Neural cell (in vitro differentiated cells): Measurements from ENCODE around the gene HOXC5. TPM values are rescaled to one million over a fixed set of nuclear protein-coding genes. Genes with fewer than 3 reads are reported as not detected.

Experiments
- H2AFZ ChIP-seq: fragments of 200-600, 300-800 bp; sonication (generic), shearing (Covaris generic); 2 replicates; pipeline ENCODE4 v1.6.0; 2014; ENCODE audit warnings: low read depth, mild to moderate bottlenecking, antibody characterized with exemption, low read length, moderate library complexity
- H3F3A ChIP-seq: fragments of 200-600 bp; shearing (Covaris generic); 2 replicates; pipeline ENCODE4 v1.6.1; 2016; ENCODE audit warnings: mild to moderate bottlenecking, moderate library complexity, mixed read lengths, antibody characterized with exemption, low read length; ENCODE audit not compliant: insufficient read depth, poor library complexity, severe bottlenecking
- H3K27ac ChIP-seq: fragments of 200-600, 300-800 bp; sonication (generic), shearing (Covaris generic); 2 replicates; pipeline ENCODE4 v1.5.1; 2014; ENCODE audit warnings: mild to moderate bottlenecking, low read length, moderate library complexity
- H3K27me3 ChIP-seq: fragments of 300-800, 200-600 bp; sonication (generic), shearing (Covaris generic); 2 replicates; pipeline ENCODE4 v1.6.0; 2014; ENCODE audit warnings: mild to moderate bottlenecking, low read depth, low read length, moderate library complexity; ENCODE audit not compliant: insufficient read depth
- H3K36me3 ChIP-seq: fragments of 300-800, 200-600 bp; sonication (generic), shearing (Covaris generic); 2 replicates; pipeline ENCODE4 v1.5.1; 2014; ENCODE audit warnings: mild to moderate bottlenecking, antibody characterized with exemption, low read length, moderate library complexity; ENCODE audit not compliant: insufficient read depth
- H3K4me2 ChIP-seq: fragments of 300-800, 200-600 bp; sonication (generic), shearing (Covaris generic); 2 replicates; pipeline ENCODE4 v1.6.0; 2014; ENCODE audit warnings: mild to moderate bottlenecking, low read length
- H3K4me3 ChIP-seq: fragments of 300-800, 200-600 bp; sonication (generic), shearing (Covaris generic); 2 replicates; pipeline ENCODE4 v1.5.1; 2014; ENCODE audit warnings: mild to moderate bottlenecking, low read length, moderate library complexity
- H3K79me2 ChIP-seq: fragments of 200-600 bp; shearing (Covaris generic); replicated peaks from 2 replicates; pipeline ENCODE4 v1.6.0; 2014; ENCODE audit warnings: mild to moderate bottlenecking, low read length, moderate library complexity; ENCODE audit not compliant: insufficient read depth
- H3K9ac ChIP-seq: fragments of 300-800, 200-600 bp; sonication (generic), shearing (Covaris generic); 2 replicates; pipeline ENCODE4 v1.6.1; 2016; ENCODE audit warnings: mild to moderate bottlenecking, low read length, mixed read lengths
- H3K9me2 ChIP-seq: fragments of 200-600 bp; shearing (Covaris generic); 2 replicates; pipeline ENCODE4 v1.6.1; 2016; ENCODE audit warnings: mild to moderate bottlenecking, low read length, mixed read lengths; ENCODE audit not compliant: insufficient read depth
- H3K9me3 ChIP-seq: fragments of 200-600, 300-800 bp; sonication (generic), shearing (Covaris generic); 2 replicates; pipeline ENCODE4 v1.6.1; 2016; ENCODE audit warnings: mild to moderate bottlenecking, mixed run types, low read length, moderate library complexity, mixed read lengths
- H4K20me1 ChIP-seq: fragments of 200-600 bp; shearing (Covaris generic); 2 replicates; pipeline ENCODE4 v1.6.1; 2016; ENCODE audit warnings: mild to moderate bottlenecking, mixed run types; ENCODE audit not compliant: insufficient read depth
- EP300 ChIP-seq: fragments of 450-650 bp; conservative IDR thresholded peaks from 2 replicates; pipeline ENCODE4 v1.6.1; 2014; ENCODE audit warnings: antibody characterized with exemption, mild to moderate bottlenecking, moderate library complexity; ENCODE audit not compliant: poor library complexity, severe bottlenecking
- EZH2 ChIP-seq: fragments of 200-600, 300-800 bp; shearing (Covaris generic), sonication (generic); IDR thresholded peaks from 2 replicates; pipeline ENCODE4 v1.6.1; 2014; ENCODE audit warnings: antibody characterized with exemption, low read length, borderline replicate concordance, mild to moderate bottlenecking; ENCODE audit not compliant: insufficient read depth, poor library complexity, severe bottlenecking
- MXI1 ChIP-seq: fragments of 450-650 bp; conservative IDR thresholded peaks from 2 replicates; pipeline ENCODE4 v1.6.1; 2014; ENCODE audit warnings: antibody characterized with exemption, mild to moderate bottlenecking; ENCODE audit not compliant: poor library complexity, severe bottlenecking
- POLR2AphosphoS5 ChIP-seq: IDR thresholded peaks from 2 replicates; pipeline ENCODE4 v1.6.1; 2012
- RAD21 ChIP-seq: fragments of 450-650 bp; conservative IDR thresholded peaks from 2 replicates; pipeline ENCODE4 v1.6.1; 2014; ENCODE audit warnings: antibody characterized with exemption, mild to moderate bottlenecking, moderate library complexity
- SMC3 ChIP-seq: fragments of 450-650 bp; conservative IDR thresholded peaks from 2 replicates; pipeline ENCODE4 v1.6.1; 2014; ENCODE audit warnings: antibody characterized with exemption, mild to moderate bottlenecking, moderate library complexity; ENCODE audit not compliant: poor library complexity
- TAF1 ChIP-seq: IDR thresholded peaks from 2 replicates; pipeline ENCODE4 v1.6.1; 2012; ENCODE audit warnings: low read depth
- polyA plus RNA-seq: library from polyadenylated mRNA; depleted of rRNA; stranded (reverse); fragments of >200 nt; gene quantifications from 2 replicates; pipeline ENCODE4 v1.2.3, GENCODE V29; 2014
- TF ChIP-seq, protein P1 (sequence below): IDR thresholded peaks from 2 replicates; pipeline ENCODE4 v1.6.1; 2012; ENCODE audit warnings: borderline replicate concordance
- TF ChIP-seq, protein P2 (sequence below): fragments of 450-650 bp; IDR thresholded peaks from 2 replicates; pipeline ENCODE4 v1.5.1; 2014; ENCODE audit warnings: antibody characterized with exemption, mild to moderate bottlenecking, moderate library complexity; ENCODE audit not compliant: poor library complexity, severe bottlenecking

Gene HOXC5
- polyA plus RNA-seq, 1 donor from 2014 or later, result not detected

DNA sequence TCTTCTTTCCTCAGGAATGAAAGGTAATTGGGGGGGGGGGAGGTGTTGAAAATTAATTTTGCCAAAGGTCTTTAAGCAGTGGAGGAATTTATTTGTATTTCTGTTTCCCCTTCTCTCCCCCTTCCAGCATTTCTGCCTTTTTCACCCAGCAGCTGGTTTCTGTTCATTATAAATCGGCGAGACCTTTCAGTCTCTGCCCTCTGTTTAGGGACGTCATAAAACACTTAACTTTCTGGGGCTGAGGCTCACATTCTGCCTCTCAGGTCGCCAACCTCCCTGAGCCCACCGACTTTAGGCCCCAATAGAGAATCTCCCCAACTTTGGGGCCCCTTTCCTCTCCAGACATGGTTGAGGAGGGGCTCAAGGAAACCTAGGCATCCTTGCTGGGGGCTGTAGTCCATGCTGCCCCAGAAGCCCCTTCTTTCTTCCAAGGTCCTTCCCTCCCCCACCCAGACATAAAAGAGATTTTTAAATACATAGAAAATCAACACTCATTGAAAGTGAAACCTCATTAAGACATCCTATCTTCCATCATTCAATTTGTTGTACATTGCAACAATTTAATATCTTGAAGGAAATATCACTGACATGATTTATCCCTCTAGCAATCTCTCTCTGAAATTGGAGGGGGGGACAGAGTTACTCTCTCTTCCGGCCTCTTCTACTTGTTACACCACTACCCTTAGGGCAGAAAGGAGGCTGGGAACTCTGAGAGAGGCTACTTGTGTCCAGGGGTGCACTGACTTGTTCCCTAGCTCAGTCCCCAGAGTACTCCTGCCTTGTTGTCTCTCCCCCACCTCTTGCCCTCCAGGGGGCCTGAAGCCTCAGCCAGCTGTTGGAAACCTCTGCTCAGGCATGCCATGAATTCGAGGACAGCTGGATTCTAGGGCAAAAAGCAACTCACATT, 7.1 kb upstream of the HOXC5 start:
- H3K9me3 ChIP-seq, result no peaks in the 10 kb centered on the region
- no peaks in the 10 kb centered on the region for H3K36me3 ChIP-seq
- H3K27me3 ChIP-seq, result peaks cover 99% of the 10 kb centered on the region
- no peak overlapping the region for H3K4me3 ChIP-seq
- no peak overlapping the region for H2AFZ ChIP-seq
- no peaks in the 10 kb centered on the region for H4K20me1 ChIP-seq
- H3K9me2 ChIP-seq, result no peaks in the 10 kb centered on the region
- no peak overlapping the region for H3K4me2 ChIP-seq
- no peak overlapping the region for H3K9ac ChIP-seq
- no peaks in the 10 kb centered on the region for H3F3A ChIP-seq
- no peak for TF ChIP-seq POLR2AphosphoS5
- TF ChIP-seq TAF1, result no peak
- no peak for TF ChIP-seq EZH2
- TF ChIP-seq RAD21, result no peak
- TF ChIP-seq SMC3, result no peak
- TF ChIP-seq, protein P1, sequence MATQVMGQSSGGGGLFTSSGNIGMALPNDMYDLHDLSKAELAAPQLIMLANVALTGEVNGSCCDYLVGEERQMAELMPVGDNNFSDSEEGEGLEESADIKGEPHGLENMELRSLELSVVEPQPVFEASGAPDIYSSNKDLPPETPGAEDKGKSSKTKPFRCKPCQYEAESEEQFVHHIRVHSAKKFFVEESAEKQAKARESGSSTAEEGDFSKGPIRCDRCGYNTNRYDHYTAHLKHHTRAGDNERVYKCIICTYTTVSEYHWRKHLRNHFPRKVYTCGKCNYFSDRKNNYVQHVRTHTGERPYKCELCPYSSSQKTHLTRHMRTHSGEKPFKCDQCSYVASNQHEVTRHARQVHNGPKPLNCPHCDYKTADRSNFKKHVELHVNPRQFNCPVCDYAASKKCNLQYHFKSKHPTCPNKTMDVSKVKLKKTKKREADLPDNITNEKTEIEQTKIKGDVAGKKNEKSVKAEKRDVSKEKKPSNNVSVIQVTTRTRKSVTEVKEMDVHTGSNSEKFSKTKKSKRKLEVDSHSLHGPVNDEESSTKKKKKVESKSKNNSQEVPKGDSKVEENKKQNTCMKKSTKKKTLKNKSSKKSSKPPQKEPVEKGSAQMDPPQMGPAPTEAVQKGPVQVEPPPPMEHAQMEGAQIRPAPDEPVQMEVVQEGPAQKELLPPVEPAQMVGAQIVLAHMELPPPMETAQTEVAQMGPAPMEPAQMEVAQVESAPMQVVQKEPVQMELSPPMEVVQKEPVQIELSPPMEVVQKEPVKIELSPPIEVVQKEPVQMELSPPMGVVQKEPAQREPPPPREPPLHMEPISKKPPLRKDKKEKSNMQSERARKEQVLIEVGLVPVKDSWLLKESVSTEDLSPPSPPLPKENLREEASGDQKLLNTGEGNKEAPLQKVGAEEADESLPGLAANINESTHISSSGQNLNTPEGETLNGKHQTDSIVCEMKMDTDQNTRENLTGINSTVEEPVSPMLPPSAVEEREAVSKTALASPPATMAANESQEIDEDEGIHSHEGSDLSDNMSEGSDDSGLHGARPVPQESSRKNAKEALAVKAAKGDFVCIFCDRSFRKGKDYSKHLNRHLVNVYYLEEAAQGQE, result no peak
- no peak for TF ChIP-seq EP300
- no peak for TF ChIP-seq MXI1
- TF ChIP-seq, protein P2, sequence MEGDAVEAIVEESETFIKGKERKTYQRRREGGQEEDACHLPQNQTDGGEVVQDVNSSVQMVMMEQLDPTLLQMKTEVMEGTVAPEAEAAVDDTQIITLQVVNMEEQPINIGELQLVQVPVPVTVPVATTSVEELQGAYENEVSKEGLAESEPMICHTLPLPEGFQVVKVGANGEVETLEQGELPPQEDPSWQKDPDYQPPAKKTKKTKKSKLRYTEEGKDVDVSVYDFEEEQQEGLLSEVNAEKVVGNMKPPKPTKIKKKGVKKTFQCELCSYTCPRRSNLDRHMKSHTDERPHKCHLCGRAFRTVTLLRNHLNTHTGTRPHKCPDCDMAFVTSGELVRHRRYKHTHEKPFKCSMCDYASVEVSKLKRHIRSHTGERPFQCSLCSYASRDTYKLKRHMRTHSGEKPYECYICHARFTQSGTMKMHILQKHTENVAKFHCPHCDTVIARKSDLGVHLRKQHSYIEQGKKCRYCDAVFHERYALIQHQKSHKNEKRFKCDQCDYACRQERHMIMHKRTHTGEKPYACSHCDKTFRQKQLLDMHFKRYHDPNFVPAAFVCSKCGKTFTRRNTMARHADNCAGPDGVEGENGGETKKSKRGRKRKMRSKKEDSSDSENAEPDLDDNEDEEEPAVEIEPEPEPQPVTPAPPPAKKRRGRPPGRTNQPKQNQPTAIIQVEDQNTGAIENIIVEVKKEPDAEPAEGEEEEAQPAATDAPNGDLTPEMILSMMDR, result no peak
- no peak overlapping the region for H3K27ac ChIP-seq
- no peaks in the 10 kb centered on the region for H3K79me2 ChIP-seq

DNA sequence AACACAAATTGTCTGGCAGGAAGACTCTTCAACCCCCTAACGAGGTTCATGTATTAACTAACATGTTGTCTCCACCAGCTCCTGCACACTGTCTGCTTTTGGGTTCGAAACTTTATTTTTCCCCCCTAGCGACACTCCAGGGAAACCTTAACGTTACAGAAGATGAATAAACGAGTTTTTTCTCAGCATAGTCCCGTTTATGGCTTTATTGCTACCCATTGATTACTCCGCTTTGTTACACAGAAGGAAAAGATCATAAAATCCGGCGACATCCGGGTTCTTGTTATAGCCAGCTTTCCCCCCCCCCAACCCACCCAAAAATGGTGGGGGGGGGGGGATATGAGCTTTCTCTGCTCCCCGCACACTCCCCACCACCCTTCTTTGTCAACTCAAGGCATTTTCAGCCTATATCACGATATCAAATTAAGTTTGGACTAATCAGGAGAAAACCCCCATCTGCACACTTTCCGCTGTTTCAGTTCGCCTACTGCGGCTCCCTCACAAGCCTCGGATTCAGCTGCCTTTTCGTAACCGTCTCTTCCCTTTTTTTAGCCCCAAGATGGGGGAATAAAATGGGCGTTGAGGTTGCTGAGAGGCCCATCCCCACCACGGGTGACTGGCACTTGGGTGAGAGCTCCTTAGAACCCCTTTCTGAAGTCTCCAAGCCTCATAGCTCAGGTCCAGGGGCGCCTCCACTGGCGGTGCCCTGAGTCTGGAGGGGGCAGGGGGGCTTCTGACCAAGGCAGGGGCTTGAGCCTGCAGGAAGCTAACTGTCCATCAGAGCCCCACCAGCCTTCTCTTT, 6.0 kb upstream of the HOXC5 start:
- Histone ChIP-seq H3K36me3 (no peaks in the 10 kb centered on the region), H3F3A (no peaks in the 10 kb centered on the region), H3K9me3 (no peaks in the 10 kb centered on the region), H3K27me3 (peaks cover 99% of the 10 kb centered on the region), H3K4me3 (no peak overlapping the region), H4K20me1 (no peaks in the 10 kb centered on the region), H3K27ac (no peak overlapping the region), H2AFZ (no peak overlapping the region), H3K79me2 (no peaks in the 10 kb centered on the region), H3K9ac (no peak overlapping the region), H3K9me2 (no peaks in the 10 kb centered on the region), H3K4me2 (no peak overlapping the region)
- TF ChIP-seq EP300 (no peak), SMC3 (no peak), RAD21 (no peak), EZH2 (no peak), MXI1 (no peak), TAF1 (no peak), POLR2AphosphoS5 (no peak)
- TF ChIP-seq, protein P1, result no peak
- TF ChIP-seq, protein P2, result no peak
